Placental epithelial cell (primary cell): ENCODE measurements around the gene PLAAT3. TPM values are rescaled to one million over a fixed set of nuclear protein-coding genes. Genes with fewer than 3 reads are reported as not detected.

Experiments used
- total RNA-seq: library from RNA; depleted of rRNA; stranded (reverse); fragments of >200 nt; gene quantifications from 2 replicates; pipeline ENCODE4 v1.2.3, GENCODE V29; 2012

Gene PLAAT3
- 8.6 and 18.3 TPM in 2 replicates for total RNA-seq

GRCh38 chr11:63614136-63614671, at the start of gene PLAAT3:
Gene PLAAT3 (minus strand): TSS chr11:63614433. CDS start chr11:63614014, 419 bp downstream.

GRCh38 chr11:63563201-63564055, 50.8 kb downstream of the PLAAT3 start, which contains the start of gene PLAAT2:
Gene PLAAT2 (minus strand): TSS chr11:63563379. CDS start chr11:63563324, 55 bp downstream.

GRCh38 chr11:63536669-63537292, 77.5 kb downstream of the PLAAT3 start, which contains the start of gene PLAAT4:
Gene PLAAT4 (plus strand): TSS chr11:63536808. CDS start chr11:63536869, 61 bp downstream.

Other genes with a start within 250 kb of the PLAAT3 start
- gene SLC22A9, start 244.6 kb downstream of the PLAAT3 start, total RNA-seq: not detected in 2 replicates
- gene PLAAT5, start 123.3 kb downstream of the PLAAT3 start, total RNA-seq: 5.9 and 6.1 TPM in 2 replicates
- gene LGALS12, start 108.3 kb downstream of the PLAAT3 start, total RNA-seq: not detected in 2 replicates
- 0.39 TPM in 1 of 2 replicates, not detected in the other for gene PLAAT4, start 77.6 kb downstream of the PLAAT3 start, total RNA-seq
- gene PLAAT2, start 51.1 kb downstream of the PLAAT3 start, total RNA-seq: 2.7 and 4.7 TPM in 2 replicates
- gene ATL3, start 56.9 kb upstream of the PLAAT3 start, total RNA-seq: 90.3 and 134 TPM in 2 replicates
- gene RTN3, start 67.1 kb upstream of the PLAAT3 start, total RNA-seq: 37.3 and 42.4 TPM in 2 replicates
- gene ZFTA, start 154.3 kb upstream of the PLAAT3 start, total RNA-seq: 25.2 and 27.9 TPM in 2 replicates
- 16.6 and 27.9 TPM in 2 replicates for gene SPINDOC, start 199.0 kb upstream of the PLAAT3 start, total RNA-seq
- 31.4 and 37.7 TPM in 2 replicates for gene MARK2, start 224.7 kb upstream of the PLAAT3 start, total RNA-seq